DOHH2 (cell line): Measurements from ENCODE around the gene ABCB8.

Experiments
- H3F3A ChIP-seq: fragments of 200-600 bp; sonication (generic), shearing (Covaris generic); 2 replicates; pipeline ENCODE4 v1.6.0; 2016; ENCODE audit warnings: antibody characterized with exemption, mild to moderate bottlenecking; ENCODE audit not compliant: control insufficient read depth, insufficient read depth
- H3K27ac ChIP-seq: fragments of 200-600 bp; sonication (generic); 2 replicates; pipeline ENCODE4 v1.5.1; 2014; ENCODE audit warnings: low read depth, mild to moderate bottlenecking, low read length, moderate library complexity
- H3K27me3 ChIP-seq: fragments of 200-600 bp; sonication (generic); 2 replicates; pipeline ENCODE4 v1.6.1; 2014; ENCODE audit warnings: mild to moderate bottlenecking, low read length, mixed read lengths; ENCODE audit not compliant: control insufficient read depth
- H3K36me3 ChIP-seq: fragments of 200-600 bp; sonication (generic); 2 replicates; pipeline ENCODE4 v1.6.1; 2014; ENCODE audit warnings: mild to moderate bottlenecking, low read length, moderate library complexity, mixed read lengths; ENCODE audit not compliant: control insufficient read depth
- H3K4me1 ChIP-seq: fragments of 200-600 bp; sonication (generic); 2 replicates; pipeline ENCODE4 v1.6.1; 2014; ENCODE audit warnings: mild to moderate bottlenecking, low read length, mixed read lengths; ENCODE audit not compliant: control insufficient read depth
- H3K4me2 ChIP-seq: fragments of 200-600 bp; sonication (generic); 2 replicates; pipeline ENCODE4 v1.6.0; 2014; ENCODE audit warnings: mild to moderate bottlenecking, low read length, moderate library complexity
- H3K4me3 ChIP-seq: fragments of 200-600 bp; sonication (generic); 2 replicates; pipeline ENCODE4 v1.5.1; 2014; ENCODE audit warnings: mild to moderate bottlenecking, low read length, mixed read lengths
- H3K79me2 ChIP-seq: fragments of 200-600 bp; sonication (generic); 2 replicates; pipeline ENCODE4 v1.6.1; 2014; ENCODE audit warnings: mild to moderate bottlenecking, low read length, mixed read lengths; ENCODE audit not compliant: control insufficient read depth
- H3K9me2 ChIP-seq: fragments of 200-600 bp; sonication (generic); replicated peaks from 2 replicates; pipeline ENCODE4 v1.6.1; 2014; ENCODE audit warnings: mild to moderate bottlenecking, low read length, mixed read lengths; ENCODE audit not compliant: control insufficient read depth
- H3K9me3 ChIP-seq: fragments of 200-600 bp; sonication (generic); 2 replicates; pipeline ENCODE4 v1.6.1; 2014; ENCODE audit warnings: antibody characterized with exemption, low read length, mixed read lengths; ENCODE audit not compliant: control insufficient read depth, insufficient read depth
- H4K20me1 ChIP-seq: fragments of 200-600 bp; sonication (generic); 2 replicates; pipeline ENCODE4 v1.6.0; 2014; ENCODE audit warnings: low read depth, mild to moderate bottlenecking, antibody characterized with exemption, low read length, moderate library complexity; ENCODE audit not compliant: control insufficient read depth, insufficient read depth
- EZH2phosphoT487 ChIP-seq: fragments of 200-600 bp; sonication (generic); IDR thresholded peaks from 2 replicates; pipeline ENCODE4 v1.6.1; 2017; ENCODE audit warnings: borderline replicate concordance, mild to moderate bottlenecking, antibody characterized with exemption, low read length, moderate library complexity, mixed read lengths
- TF ChIP-seq, protein P1 (sequence below): fragments of 200-600 bp; sonication (generic); IDR thresholded peaks from one replicate; pipeline ENCODE4 v1.5.1; 2014; ENCODE audit warnings: antibody characterized with exemption, mild to moderate bottlenecking, low read depth, low read length; ENCODE audit not compliant: poor library complexity, severe bottlenecking

Gene ABCB8

DNA sequence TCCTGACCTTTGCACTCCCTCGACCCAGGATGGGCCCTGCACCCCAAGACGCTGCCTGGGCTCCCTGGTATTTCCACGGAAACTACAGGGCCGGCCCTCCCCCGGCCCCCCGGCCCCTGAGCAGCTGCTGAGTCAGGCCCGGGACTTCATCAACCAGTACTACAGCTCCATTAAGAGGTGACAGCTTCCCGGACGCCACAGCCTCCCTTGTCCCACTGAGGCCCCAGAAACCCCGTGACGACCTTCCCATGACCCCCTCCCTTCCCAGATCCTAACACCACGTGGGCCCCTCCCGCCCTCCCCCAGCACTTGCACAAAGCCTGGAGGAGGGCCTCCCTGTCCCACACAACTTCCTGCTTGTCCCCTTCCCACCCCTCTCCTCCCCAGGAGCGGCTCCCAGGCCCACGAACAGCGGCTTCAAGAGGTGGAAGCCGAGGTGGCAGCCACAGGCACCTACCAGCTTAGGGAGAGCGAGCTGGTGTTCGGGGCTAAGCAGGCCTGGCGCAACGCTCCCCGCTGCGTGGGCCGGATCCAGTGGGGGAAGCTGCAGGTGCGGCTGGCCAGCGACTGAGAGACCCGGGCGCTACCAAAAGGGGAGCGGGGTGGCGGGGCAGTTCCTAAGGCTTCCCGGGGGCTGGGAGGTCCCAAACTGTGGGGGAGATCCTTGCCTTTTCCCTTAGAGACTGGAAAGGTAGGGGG lies 31.7 kb upstream of the ABCB8 start:
- TF ChIP-seq, protein P1, sequence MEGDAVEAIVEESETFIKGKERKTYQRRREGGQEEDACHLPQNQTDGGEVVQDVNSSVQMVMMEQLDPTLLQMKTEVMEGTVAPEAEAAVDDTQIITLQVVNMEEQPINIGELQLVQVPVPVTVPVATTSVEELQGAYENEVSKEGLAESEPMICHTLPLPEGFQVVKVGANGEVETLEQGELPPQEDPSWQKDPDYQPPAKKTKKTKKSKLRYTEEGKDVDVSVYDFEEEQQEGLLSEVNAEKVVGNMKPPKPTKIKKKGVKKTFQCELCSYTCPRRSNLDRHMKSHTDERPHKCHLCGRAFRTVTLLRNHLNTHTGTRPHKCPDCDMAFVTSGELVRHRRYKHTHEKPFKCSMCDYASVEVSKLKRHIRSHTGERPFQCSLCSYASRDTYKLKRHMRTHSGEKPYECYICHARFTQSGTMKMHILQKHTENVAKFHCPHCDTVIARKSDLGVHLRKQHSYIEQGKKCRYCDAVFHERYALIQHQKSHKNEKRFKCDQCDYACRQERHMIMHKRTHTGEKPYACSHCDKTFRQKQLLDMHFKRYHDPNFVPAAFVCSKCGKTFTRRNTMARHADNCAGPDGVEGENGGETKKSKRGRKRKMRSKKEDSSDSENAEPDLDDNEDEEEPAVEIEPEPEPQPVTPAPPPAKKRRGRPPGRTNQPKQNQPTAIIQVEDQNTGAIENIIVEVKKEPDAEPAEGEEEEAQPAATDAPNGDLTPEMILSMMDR = no peak
- no peak for TF ChIP-seq EZH2phosphoT487
- Histone ChIP-seq H3F3A (no peaks in the 10 kb centered on the region), H3K9me3 (no peaks in the 10 kb centered on the region), H3K9me2 (no peaks in the 10 kb centered on the region), H3K27ac (no peak overlapping the region), H3K4me3 (no peak overlapping the region), H3K4me1 (peaks cover 9% of the 10 kb centered on the region), H3K4me2 (no peak overlapping the region), H3K79me2 (no peaks in the 10 kb centered on the region), H3K36me3 (no peaks in the 10 kb centered on the region), H3K27me3 (peaks cover 5% of the 10 kb centered on the region; the same call in 1 of the 2 replicates), H4K20me1 (no peaks in the 10 kb centered on the region; the same call in 1 of the 2 replicates)

DNA sequence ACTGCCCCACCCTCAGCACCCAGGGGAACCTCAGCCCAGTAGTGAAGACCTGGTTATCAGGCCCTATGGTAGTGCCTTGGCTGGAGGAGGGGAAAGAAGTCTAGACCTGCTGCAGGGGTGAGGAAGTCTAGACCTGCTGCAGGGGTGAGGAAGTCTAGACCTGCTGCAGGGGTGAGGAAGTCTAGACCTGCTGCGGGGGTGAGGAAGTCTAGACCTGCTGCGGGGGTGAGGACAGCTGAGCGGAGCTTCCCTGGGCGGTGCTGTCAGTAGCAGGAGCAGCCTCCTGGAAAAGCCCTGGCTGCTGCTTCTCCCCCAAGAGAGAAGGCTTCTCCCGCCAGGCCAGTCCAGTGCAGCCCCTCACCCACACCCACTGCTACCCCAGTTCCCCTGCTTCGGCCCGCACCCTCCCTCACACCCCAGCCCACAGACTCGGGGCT lies 31.2 kb upstream of the ABCB8 start:
- peaks cover 9% of the 10 kb centered on the region for H3K4me1 ChIP-seq
- peaks cover 5% of the 10 kb centered on the region; the same call in 1 of the 2 replicates for H3K27me3 ChIP-seq
- no peaks in the 10 kb centered on the region for H3K9me3 ChIP-seq
- no peaks in the 10 kb centered on the region for H3F3A ChIP-seq
- H3K9me2 ChIP-seq = no peaks in the 10 kb centered on the region
- H3K79me2 ChIP-seq = no peaks in the 10 kb centered on the region
- H3K36me3 ChIP-seq = no peaks in the 10 kb centered on the region
- no peak overlapping the region for H3K4me3 ChIP-seq
- no peak for TF ChIP-seq EZH2phosphoT487
- TF ChIP-seq, protein P1 = no peak
- H4K20me1 ChIP-seq = no peaks in the 10 kb centered on the region; the same call in 1 of the 2 replicates
- no peak overlapping the region for H3K27ac ChIP-seq
- no peak overlapping the region for H3K4me2 ChIP-seq

DNA sequence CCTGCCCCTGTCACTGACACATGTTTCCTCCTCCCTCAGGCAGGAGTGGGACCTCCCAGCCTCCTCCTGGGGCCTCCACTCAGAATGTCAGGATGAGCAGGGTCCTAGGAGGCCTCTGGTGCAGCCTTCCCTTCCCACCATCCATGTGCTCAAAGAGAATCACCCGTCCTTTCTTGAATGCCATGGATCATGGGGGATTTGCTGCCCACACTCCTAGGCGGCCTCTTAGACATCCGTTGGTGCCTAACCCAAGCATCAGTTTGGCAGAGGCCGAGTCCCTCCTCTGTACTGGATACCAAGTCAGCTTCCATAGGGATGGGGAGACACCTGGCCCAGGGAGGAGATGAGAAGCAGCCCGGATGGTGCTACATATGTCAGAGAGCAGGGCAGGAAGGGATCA lies 30.4 kb upstream of the ABCB8 start:
- Histone ChIP-seq H3K4me2 (no peak overlapping the region), H3F3A (no peaks in the 10 kb centered on the region), H3K36me3 (no peaks in the 10 kb centered on the region), H3K9me3 (no peaks in the 10 kb centered on the region), H3K4me1 (peaks cover 9% of the 10 kb centered on the region), H3K4me3 (no peak overlapping the region), H3K9me2 (no peaks in the 10 kb centered on the region), H4K20me1 (no peaks in the 10 kb centered on the region; the same call in 1 of the 2 replicates), H3K27me3 (peaks cover 5% of the 10 kb centered on the region; the same call in 1 of the 2 replicates), H3K27ac (no peak overlapping the region), H3K79me2 (no peaks in the 10 kb centered on the region)
- TF ChIP-seq, protein P1 = no peak
- no peak for TF ChIP-seq EZH2phosphoT487
